ENCODE results near the gene KCNG2. TPM values are rescaled to one million over a fixed set of nuclear protein-coding genes. Genes with fewer than 3 reads are reported as not detected.

Gene KCNG2
- total RNA-seq, 1 donor from 2014 or later, result not detected

- no peak for TF ChIP-seq CTCF (IDR thresholded peaks at IDR 0.05)
- H3K36me3 Mint-ChIP-seq (ENCODE audit: low read depth), result no peaks in the 10 kb centered on the region
- no peaks in the 10 kb centered on the region for H3K27me3 Mint-ChIP-seq
These were observed 92.9 kb downstream of the KCNG2 start for GRCh38 chr18:79890674-79891073.

GRCh38 chr18:79896738-79897137 lies 99.0 kb downstream of the KCNG2 start:
- ATAC-seq (ENCODE audit: low read depth), result no peak

More at GRCh38 chr18:79890674-79891073, 92.9 kb downstream of the KCNG2 start:
- CTCF ChIA-PET, result no interaction called here
- H3K9me3 Mint-ChIP-seq, result peaks cover 59% of the 10 kb centered on the region
- intact Hi-C loops (cut with micrococcal nuclease), result no loop called here
- H3K4me1 Mint-ChIP-seq, result no peaks in the 10 kb centered on the region
- ATAC-seq (ENCODE audit: low read depth) (no peak), DNase-seq (no peak)
- POLR2A ChIA-PET, result no interaction called here
- H3K4me3 Mint-ChIP-seq, result no peak overlapping the region
- no peak overlapping the region for H3K27ac Mint-ChIP-seq

GRCh38 chr18:79897940-79898625 lies 100.3 kb downstream of the KCNG2 start:
- H3K9me3 Mint-ChIP-seq, result peaks cover 38% of the 10 kb centered on the region
- intact Hi-C loops (cut with micrococcal nuclease), result no loop called here
- H3K4me3 Mint-ChIP-seq, result no peak overlapping the region
- TF ChIP-seq CTCF (IDR thresholded peaks at IDR 0.05), result no peak
- CTCF ChIA-PET, result no interaction called here
- ATAC-seq (ENCODE audit: low read depth) (no peak), DNase-seq (no peak)
- H3K27ac Mint-ChIP-seq, result no peak overlapping the region
- no peaks in the 10 kb centered on the region for H3K27me3 Mint-ChIP-seq
- H3K4me1 Mint-ChIP-seq, result no peaks in the 10 kb centered on the region
- H3K36me3 Mint-ChIP-seq (ENCODE audit: low read depth), result peaks cover 18% of the 10 kb centered on the region
- POLR2A ChIA-PET, result no interaction called here

More at GRCh38 chr18:79896738-79897137, 99.0 kb downstream of the KCNG2 start:
- intact Hi-C loops (cut with micrococcal nuclease), result no loop called here
- Mint-ChIP-seq H3K4me1 (no peaks in the 10 kb centered on the region), H3K27ac (no peak overlapping the region), H3K36me3 (ENCODE audit: low read depth) (peaks cover 6% of the 10 kb centered on the region), H3K9me3 (peaks cover 51% of the 10 kb centered on the region), H3K27me3 (no peaks in the 10 kb centered on the region), H3K4me3 (no peak overlapping the region)
- ChIA-PET POLR2A (no interaction called here), CTCF (no interaction called here)
- no peak for DNase-seq
- TF ChIP-seq CTCF (IDR thresholded peaks at IDR 0.05), result no peak

- POLR2A ChIA-PET, result no interaction called here
- DNase-seq, result peak; percentile 13
- H3K4me3 Mint-ChIP-seq, result no peak overlapping the region
- no peaks in the 10 kb centered on the region for H3K4me1 Mint-ChIP-seq
- ATAC-seq (ENCODE audit: low read depth), result no peak
- H3K27me3 Mint-ChIP-seq, result no peaks in the 10 kb centered on the region
- H3K36me3 Mint-ChIP-seq (ENCODE audit: low read depth), result peaks cover 22% of the 10 kb centered on the region
- CTCF ChIA-PET, result no interaction called here
- TF ChIP-seq CTCF (IDR thresholded peaks at IDR 0.05), result no peak
- H3K27ac Mint-ChIP-seq, result no peak overlapping the region
- intact Hi-C loops (cut with micrococcal nuclease), result no loop called here
- peaks cover 28% of the 10 kb centered on the region for H3K9me3 Mint-ChIP-seq
These were observed 101.3 kb downstream of the KCNG2 start for GRCh38 chr18:79898952-79899608.

- H3K9me3 Mint-ChIP-seq, result peaks cover 23% of the 10 kb centered on the region
- intact Hi-C loops (cut with micrococcal nuclease), result no loop called here
- DNase-seq, result no peak
These were observed 102.1 kb downstream of the KCNG2 start for GRCh38 chr18:79899609-79900445.

More at GRCh38 chr18:79899609-79900445, 102.1 kb downstream of the KCNG2 start:
- Mint-ChIP-seq H3K4me3 (no peak overlapping the region), H3K36me3 (ENCODE audit: low read depth) (peaks cover 25% of the 10 kb centered on the region), H3K27me3 (no peaks in the 10 kb centered on the region), H3K27ac (no peak overlapping the region), H3K4me1 (no peaks in the 10 kb centered on the region)
- ChIA-PET POLR2A (no interaction called here), CTCF (no interaction called here)
- no peak for ATAC-seq (ENCODE audit: low read depth)
- no peak for TF ChIP-seq CTCF (IDR thresholded peaks at IDR 0.05)
